Lung (tissue), 12 donors: ENCODE results near the gene SHC3. TPM values are rescaled to one million over a fixed set of nuclear protein-coding genes. Genes with fewer than 3 reads are reported as not detected.

Experiments
- ATAC-seq: fragments of 200-7000 bp; cut with Tn5 transposase; one replicate; pipeline ENCODE4 v1.9.1; 2020; ENCODE audit warnings: moderate number of reproducible peaks; ENCODE audit not compliant: insufficient read depth, low FRiP score
- DNase-seq, 3 donors: peaks; one replicate each; pipeline ENCODE4 v3.0.0-alpha.2; 2013 to 2017
- H3K27ac ChIP-seq, 2 donors: one replicate each; pipeline ENCODE4 v1.5.1; 2013; ENCODE audit warnings: mild to moderate bottlenecking in 2 of 2, moderate library complexity in 2 of 2, control low read depth in 1 of 2, inconsistent platforms in 1 of 2, low read depth in 1 of 2, low read length in 1 of 2
- H3K27me3 ChIP-seq, 3 donors: one replicate each; pipeline ENCODE4 v1.5.1; 2013; ENCODE audit warnings: low read length in 2 of 3; ENCODE audit not compliant: control insufficient read depth in 3 of 3, insufficient read depth in 3 of 3
- H3K36me3 ChIP-seq, 4 donors: one replicate each; pipeline ENCODE4 v1.5.1; 2013; ENCODE audit warnings: low read length in 4 of 4, mild to moderate bottlenecking in 1 of 4, moderate library complexity in 1 of 4; ENCODE audit not compliant: control insufficient read depth in 4 of 4, insufficient read depth in 4 of 4
- H3K4me1 ChIP-seq, 5 donors: one replicate each; pipeline ENCODE4 v1.5.1; 2013; ENCODE audit warnings: low read length in 5 of 5, mild to moderate bottlenecking in 2 of 5, moderate library complexity in 1 of 5; ENCODE audit not compliant: control insufficient read depth in 5 of 5, insufficient read depth in 5 of 5
- H3K4me3 ChIP-seq: one replicate; pipeline ENCODE4 v1.5.1; 2013; ENCODE audit warnings: mild to moderate bottlenecking, control low read depth, moderate library complexity
- H3K9ac ChIP-seq, 2 donors: one replicate each; pipeline ENCODE4 v1.5.1; 2013; ENCODE audit warnings: low read length in 2 of 2, control low read depth in 1 of 2; ENCODE audit not compliant: insufficient read depth in 1 of 2
- H3K9me3 ChIP-seq, 4 donors: one replicate each; pipeline ENCODE4 v1.5.1; 2013; ENCODE audit warnings: low read length in 3 of 4, mild to moderate bottlenecking in 1 of 4, moderate library complexity in 1 of 4; ENCODE audit not compliant: control insufficient read depth in 4 of 4, insufficient read depth in 3 of 4
- CTCF ChIP-seq: IDR thresholded peaks from 2 replicates; pipeline ENCODE4 v1.5.1; 2012; ENCODE audit warnings: mild to moderate bottlenecking; ENCODE audit errors: control extremely low read depth, extremely low read depth
- WGBS, 2 donors: extraction: QIAGEN DNeasy Blood & Tissue Kit; methylation state at CpG; one replicate each; pipeline ENCODE4 v1.1.7; 2013; 5-methylcytosine and 5-hydroxymethylcytosine counted together
- polyA plus RNA-seq, 2 donors: library from polyadenylated mRNA; stranded (reverse); fragments of 200-250 nt; gene quantifications; one replicate each; pipeline ENCODE4 v1.2.1, GENCODE V29; 2013
- total RNA-seq, 2 donors: library from RNA; depleted of rRNA in 1 of 2; stranded (reverse); fragments of >200 nt in 1 of 2; gene quantifications; one replicate each; pipeline ENCODE4 v1.2.1, GENCODE V29; 2014 to 2021
- donor health status: control.
- donor health status: control.
- donor health status: Bipolar disorder and iron deficiency.
- donor health status: healthy.
- donor health status: DM: yes; HTN: yes; CAD: no.

Gene SHC3
- total and polyA plus RNA-seq, 4 donors: 1.8 to 19.2 (median 4.0) TPM

- H3K9me3 ChIP-seq: peaks cover 0 to 3% (median 2%) of the 10 kb centered on the region in 4 donors
- no peaks in the 10 kb centered on the region for H3K27me3 ChIP-seq
- no peak for TF ChIP-seq CTCF
- no peak overlapping the region for H3K27ac ChIP-seq
- peaks cover 0 to 15% (median 3%) of the 10 kb centered on the region in 5 donors for H3K4me1 ChIP-seq
- DNase-seq: peak in 2 of 3 donors; percentile 68 to 77
- WGBS, 2 donors: 65 to 69% methylated on average over 8 of the region's 8 CpGs
- H3K4me3 ChIP-seq: no peak overlapping the region
- peaks cover 0 to 3% (median 0%) of the 10 kb centered on the region in 4 donors for H3K36me3 ChIP-seq
- H3K9ac ChIP-seq: no peak overlapping the region
- no peak for ATAC-seq
These were observed 202.4 kb downstream of the SHC3 start for GRCh38 chr9:88975966-88976889.

GRCh38 chr9:88974641-88975040 lies 204.0 kb downstream of the SHC3 start:
- Histone ChIP-seq H3K4me3 (no peak overlapping the region), H3K9ac (no peak overlapping the region), H3K4me1 (peaks cover 0 to 15% (median 3%) of the 10 kb centered on the region in 5 donors), H3K36me3 (peaks cover 0 to 3% (median 0%) of the 10 kb centered on the region in 4 donors), H3K27me3 (no peaks in the 10 kb centered on the region), H3K9me3 (peaks cover 0 to 3% (median 1%) of the 10 kb centered on the region in 4 donors), H3K27ac (no peak overlapping the region)
- 83 to 86% methylated on average over 7 of the region's 7 CpGs for WGBS, 2 donors
- no peak for ATAC-seq
- peak in 1 of 3 donors; percentile 9 for DNase-seq
- no peak for TF ChIP-seq CTCF

GRCh38 chr9:88973281-88974045 lies 205.2 kb downstream of the SHC3 start:
- DNase-seq (peak in 1 of 3 donors; percentile 12), ATAC-seq (no peak)
- no peak overlapping the region for H3K9ac ChIP-seq
- no peak for TF ChIP-seq CTCF
- no peak overlapping the region for H3K4me3 ChIP-seq
- H3K27ac ChIP-seq: no peak overlapping the region
- H3K27me3 ChIP-seq: no peaks in the 10 kb centered on the region
- 90 to 92% methylated on average over 12 of the region's 12 CpGs for WGBS, 2 donors
- H3K36me3 ChIP-seq: peaks cover 0 to 3% (median 0%) of the 10 kb centered on the region in 4 donors
- peaks cover 0 to 15% (median 3%) of the 10 kb centered on the region in 5 donors for H3K4me1 ChIP-seq
- H3K9me3 ChIP-seq: peaks cover 0 to 3% (median 1%) of the 10 kb centered on the region in 4 donors
